Stimulated activated CD4-positive, alpha-beta T cell treated with anti-CD3 and anti-CD28 coated beads, Interleukin-1b, Interleukin-23, amount 100 ng/mL, for 1 hour (primary cell): ENCODE data around the gene CALY.

Experiments used
- DNase-seq, 2 donors: peaks; one replicate each; pipeline ENCODE4 v3.0.0-alpha.2; 2020; ENCODE audit warnings: low read depth in 2 of 2

Gene CALY

DNA sequence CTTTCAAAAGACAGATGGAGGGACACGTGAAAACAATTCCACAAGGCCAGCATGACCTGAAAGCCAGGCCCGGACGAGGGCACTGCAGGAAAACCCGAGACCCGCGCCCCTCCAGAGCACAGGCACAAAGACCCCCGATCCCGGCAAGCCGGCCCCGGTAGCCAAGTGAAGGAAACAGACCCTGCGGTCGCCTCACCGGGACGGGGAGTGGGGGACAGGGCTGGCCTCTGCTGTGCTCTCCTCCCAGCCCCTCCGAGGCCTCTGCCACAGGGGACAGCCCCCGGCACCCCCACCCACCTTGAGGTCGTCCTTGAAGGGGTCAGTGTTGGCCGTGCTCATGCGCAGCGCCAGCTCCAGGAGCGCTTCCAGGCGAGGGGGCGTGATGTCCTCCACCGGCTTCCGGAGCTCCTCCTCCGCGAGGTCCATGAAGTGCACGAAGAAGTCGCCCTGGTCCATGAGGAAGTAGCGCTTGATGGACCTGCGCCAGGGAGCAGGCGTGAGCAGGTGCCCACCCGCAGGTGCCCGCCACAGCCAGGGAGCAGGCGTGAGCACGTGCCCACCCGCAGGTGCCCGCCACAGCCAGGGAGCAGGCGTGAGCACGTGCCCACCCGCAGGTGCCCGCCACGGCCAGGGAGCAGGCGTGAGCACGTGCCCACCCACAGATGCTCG, 48.7 kb downstream of the CALY start:
- DNase-seq = no peak

DNA sequence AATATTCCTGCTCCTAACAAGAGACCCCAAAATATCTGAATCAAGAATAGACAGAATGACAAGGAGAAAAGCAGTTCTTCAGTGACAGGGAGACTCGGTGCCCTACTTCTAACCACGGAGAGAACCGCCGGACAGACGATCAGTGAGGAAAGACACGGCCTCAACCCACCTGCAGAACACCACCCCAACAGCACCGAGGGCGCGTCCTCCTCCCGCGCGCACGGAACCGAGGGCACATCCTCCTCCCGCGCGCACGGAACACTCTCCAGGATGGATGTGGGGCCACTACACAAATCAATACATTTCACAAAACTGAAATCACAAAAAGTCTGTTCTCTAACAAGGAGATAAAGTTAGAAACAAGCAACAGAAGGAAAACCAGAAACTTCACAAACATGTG, 50.3 kb downstream of the CALY start:
- no peak for DNase-seq

DNA sequence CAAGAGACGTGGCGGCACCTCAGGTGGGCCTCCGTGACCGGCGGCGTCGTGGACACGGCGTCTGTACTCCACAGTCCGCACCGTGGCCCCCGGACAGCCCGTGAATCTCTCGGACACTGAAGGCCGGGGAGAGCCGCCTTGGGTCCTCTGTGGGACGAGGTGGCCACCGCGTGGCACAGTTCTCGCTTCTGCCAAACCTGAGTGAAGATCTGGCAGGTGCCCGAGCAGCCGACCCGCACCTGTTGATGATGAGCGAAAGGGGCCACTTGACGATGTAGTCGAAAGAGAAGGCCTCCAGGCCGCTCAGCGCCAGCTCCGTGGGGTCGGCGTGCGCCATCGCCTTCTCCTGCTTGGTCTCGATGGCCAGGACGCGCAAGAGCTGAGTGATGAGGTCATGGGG, 51.5 kb downstream of the CALY start:
- DNase-seq = no peak

DNA sequence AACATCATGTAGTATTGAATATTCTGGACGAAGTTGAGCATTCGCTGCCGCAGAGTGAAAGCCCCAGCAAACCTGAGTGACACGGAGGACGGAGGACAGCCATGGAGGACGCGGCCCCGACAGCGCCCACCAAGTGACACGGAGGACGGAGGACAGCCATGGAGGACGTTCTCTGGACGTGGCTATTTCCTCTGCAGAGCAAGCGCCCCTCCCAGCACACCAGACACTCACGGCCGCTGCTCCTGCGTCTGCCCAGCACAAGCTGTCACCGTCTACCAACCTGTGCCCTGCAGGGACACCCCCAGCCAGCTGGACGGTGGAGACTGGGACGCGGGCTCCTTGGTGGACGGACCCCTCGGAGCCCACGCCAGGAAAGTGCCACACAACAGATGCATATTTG, 52.8 kb downstream of the CALY start:
- no peak for DNase-seq

DNA sequence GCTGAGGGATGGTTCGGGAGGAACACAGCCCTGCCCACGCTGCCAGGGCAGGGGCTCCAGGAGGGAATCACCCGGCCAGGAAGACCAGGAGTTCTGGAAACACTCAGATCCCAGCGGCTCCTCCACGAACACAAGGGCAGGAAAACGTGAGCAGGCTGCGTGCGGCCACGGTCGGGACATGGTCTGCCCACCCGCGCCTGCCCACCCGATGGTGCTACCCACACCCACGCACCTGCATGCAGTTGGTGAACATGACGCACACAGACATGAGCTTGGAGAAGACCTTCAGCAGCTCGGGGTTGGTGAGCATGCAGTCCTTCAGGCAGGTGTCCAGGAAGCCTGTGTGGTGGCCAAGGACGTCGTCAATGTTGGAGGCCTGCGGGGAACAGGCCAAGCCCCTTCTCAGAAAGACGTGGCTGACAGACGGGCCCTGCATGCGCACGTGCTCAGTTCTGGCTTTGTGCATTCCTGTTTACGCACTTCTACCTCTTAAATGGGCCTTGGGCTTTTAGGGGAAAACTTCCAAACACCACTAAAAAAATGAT, 53.8 kb downstream of the CALY start:
- no peak for DNase-seq

DNA sequence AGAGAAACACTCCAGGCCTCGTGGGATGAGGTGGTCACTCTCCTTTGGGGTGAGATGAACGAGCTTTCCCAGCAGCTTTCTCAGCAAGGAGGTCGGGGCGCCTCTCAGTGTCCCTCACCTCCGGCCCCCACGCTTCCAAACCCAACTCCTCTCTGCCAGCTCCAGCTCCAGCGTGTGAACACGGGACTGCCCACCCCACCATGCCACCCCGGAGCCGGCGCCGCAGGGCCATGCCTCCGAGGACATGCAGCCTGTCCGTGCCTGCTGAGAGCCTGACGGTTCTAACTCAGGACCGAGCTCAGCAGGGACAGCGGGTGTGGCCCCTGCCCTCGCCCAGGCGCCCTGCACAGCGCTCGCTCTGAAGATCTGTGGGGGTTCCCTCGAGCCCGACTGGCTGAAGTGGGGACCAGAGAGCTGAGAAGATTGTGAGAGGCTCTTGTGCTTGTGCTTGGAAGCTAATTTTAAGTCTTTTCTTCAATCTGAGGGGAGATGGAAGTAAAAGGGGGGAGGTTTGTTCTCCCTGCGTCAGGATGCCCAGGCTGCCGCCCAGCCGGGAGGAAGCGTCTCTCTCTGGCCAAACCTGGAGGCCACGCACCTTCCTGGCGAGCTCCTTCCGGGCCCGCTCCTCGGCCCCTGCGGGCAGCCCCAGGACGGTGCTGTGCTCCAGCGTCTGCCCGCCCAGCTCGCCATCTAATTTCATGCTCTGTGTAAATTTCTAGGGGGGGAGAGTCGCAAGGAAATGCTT, 54.9 kb downstream of the CALY start:
- no peak for DNase-seq

DNA sequence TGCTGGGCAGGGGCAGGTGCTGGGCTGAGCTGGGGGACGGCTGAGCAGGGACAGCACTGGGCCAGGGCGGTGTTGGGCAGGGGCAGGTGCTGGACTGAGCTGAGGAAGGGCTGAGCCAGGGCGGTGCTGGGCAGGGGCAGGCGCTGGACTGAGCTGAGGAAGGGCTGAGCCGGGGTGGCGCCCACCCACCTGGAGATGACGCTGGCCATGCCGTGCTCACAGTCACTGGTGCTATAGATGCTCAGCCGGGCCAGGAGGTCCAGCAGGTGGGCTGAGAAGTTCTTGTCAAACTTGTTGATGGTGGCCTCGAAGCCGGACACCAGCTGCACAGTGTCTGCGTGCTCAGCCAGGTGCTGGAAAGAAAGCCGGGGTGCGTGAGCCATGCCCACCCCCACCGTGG, 55.6 kb downstream of the CALY start:
- DNase-seq = no peak

DNA sequence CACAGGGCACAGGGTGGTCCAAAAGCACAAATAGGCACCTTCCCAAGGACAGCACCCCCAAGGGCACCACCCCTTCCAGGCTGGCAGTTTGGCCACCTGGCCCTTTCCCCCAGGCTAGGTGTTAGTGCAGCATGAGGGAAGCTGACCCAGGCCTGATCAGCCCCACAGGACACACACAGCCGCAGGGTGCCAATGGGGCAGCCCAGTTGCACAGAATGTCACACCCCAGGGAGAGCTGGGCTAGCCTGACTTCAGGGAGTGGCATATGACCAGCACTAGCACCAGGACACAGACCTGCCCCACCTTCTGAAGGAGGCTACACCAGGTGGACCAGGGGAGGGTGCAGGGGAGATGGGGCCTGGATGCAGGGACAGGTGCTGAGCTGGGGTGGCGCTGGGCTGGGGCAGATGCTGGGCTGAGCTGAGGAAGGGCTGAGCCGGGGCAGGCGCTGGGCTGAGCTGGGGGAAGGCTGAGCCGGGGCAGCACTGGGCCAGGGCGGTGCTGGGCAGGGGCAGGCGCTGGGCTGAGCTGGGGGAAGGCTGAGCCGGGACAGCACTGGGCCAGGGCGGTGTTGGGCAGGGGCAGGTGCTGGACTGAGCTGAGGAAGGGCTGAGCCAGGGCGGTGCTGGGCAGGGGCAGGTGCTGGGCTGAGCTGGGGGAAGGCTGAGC, 56.2 kb downstream of the CALY start:
- DNase-seq = no peak

DNA sequence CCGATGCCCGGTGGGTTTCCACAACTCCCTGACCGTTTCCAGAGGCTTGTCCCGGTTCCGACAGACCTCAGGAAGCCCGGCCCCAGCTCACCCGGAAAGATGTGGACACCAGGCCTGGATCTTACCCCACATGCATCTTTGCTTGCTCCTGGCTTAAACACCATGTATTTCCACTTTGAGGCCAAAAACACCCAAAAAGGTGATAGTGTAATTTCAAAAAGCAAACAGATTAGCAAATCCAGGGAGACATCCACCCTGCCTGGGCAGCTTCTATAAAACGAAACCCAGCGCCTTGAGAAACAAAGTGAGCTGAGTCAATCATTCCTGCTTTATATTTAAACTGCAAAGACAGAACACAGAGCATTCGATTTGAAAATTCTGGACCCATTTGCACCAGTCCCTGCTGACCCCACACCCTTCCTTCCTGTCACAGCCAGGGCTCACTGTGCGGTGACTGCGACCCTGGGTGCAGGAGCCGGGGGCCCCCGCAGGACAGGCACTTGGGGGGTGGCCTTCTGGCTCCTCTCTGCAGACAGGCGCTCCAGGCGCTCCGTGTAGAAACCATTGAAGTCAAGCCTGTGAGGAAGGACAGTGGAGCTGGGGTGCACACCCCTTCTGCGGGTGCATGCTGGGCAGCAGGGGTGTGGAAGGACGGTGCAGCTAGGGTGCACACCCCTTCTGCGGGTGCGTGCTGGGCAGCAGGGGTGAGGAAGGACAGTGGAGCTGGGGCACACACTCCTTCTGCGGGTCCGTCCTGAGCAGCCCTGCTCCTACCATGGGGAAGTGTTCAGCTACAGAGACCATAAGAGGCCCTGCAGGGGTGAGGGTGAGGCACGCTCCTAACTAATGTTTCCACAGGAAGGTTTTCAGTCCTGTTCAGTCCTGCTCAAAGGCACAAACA, 57.1 kb downstream of the CALY start:
- no peak for DNase-seq

DNA sequence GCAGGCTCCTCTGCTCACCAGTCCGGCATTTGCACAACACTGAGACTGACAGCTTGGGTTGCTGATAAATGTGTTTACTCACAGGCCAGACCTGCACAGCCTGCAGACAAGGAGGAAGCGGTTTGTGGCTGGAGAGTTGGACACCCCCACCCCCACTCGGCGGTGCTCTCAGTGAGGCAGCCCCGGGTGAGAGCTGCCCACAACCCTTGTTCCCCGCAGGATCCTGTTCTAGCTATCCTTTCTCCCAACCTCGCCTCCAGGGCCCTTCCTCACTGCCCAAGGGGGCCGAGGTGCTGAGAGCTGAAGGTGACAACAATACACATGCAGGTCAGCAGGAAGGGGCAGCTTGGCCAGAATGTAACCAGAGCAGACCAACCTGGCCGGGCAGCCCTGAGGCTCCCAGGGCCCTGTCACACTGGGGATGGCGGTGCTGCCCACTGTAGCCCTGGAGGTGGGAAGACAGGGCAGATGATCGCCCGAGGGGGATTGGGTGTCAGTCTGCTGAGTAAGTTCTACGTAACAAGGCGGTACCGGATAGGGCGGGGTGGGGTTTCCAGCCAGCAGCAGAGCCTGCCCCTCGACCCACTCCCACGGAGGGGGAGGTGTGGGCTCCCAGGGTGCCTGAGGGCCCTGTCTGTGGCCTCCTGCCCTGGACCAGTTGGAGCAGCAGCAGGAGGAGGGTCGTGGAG, 58.0 kb downstream of the CALY start:
- no peak for DNase-seq

DNA sequence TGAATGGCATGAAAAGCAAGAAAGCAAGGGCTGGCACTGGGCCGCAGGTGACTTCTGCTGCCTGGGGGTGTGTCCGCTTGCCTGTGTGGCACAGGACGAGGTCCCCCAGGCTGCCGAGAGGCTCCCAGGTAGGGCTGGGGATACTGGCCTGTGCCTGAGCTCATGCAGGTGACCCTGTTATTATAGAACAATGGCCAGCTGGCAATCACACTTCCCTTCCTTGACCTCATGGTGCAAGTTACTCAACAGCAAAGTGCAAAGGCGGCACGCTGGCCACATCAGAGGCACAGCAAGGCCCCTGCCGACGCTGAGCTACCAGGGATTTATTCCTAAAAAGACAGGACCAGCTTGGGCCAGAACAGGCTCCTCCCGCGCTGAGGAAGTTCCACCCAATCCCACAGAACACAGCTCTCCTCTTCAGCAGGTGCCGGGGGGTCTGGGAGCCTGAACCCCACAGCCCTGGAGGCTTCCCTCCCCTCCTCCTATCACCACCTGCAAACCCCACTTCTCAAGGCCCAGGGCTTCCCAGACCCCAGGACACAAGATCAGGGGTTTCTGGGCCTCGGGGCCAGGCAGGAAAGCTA, 58.6 kb downstream of the CALY start:
- DNase-seq = no peak

DNA sequence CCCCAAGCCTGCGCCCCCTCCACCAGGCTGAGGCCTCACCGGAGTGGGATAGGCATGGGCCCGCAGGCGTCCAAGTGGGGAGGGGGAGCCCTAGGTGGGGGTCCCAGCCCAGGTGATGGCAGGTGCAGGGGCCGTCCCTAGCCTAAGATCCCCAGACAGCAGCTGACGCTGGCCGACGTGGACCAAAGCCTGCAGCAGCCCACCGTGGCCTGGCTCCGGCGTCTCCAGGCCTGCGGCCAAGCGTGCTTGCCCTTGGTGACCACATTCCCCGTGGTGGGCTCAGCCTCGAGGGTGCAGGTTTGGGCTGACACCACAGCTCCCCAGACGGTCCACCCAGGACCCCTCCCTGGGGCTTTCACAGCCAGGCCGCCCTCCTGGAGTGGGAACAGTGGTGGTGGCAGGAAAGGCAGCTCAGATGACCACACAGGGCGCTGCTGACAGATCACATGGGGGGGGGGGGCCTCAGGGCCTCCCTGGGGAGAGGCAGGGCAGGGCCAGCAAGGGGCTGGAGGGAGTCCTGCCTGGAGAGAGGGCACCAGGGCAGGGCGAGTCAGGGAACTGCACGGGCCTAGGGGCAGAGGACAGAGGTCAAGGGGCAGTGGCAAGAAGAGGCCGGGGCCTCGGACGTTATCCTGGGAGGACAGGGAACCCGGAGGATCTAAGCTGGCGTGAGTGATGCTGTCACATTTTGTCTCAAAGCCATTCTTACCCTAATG, 59.3 kb downstream of the CALY start:
- no peak for DNase-seq

DNA sequence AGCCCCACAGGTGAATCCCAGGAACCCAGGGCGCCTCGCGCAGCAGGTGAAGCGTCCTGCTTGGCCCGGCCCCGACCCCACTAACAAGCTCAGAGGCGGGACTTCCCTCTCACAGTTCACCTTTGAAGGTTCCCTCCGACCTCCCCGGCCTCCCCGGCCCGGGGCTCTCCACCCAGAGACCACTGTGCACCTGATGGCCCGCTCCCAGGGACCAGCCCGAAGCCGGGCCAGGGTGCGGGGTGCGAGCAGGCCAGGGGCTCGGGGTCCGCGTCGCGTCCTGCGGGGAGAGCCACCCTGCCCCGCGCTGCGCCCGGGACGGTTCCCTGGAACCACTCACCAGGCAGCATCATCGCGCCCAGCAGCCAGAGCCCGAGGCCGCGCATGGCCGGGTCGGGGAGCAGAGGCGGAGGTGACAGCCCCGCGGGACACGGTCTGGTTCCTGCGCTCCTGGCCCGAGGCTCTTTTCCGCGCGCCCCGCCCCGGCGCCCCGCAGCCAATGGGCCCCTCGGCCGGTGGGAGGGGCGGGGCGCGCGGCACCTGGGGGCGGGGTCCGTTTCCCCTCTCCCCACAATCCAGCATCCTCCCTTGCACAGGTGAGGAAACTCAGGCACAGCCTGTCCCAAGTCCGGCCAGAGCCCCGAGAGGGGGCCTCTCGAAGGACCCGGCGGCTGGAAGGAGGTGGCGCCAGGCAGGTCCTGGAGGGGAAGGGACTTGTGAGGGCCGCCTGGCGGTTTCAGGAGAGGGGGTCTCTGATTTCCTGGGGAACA, 60.1 kb downstream of the CALY start, which contains the start of gene ADAM8:
TSS of gene ADAM8 (minus strand) at position 434 of the 767 bp plus-strand sequence. CDS start at position 383, 51 bp downstream.
- peak in 1 of 2 donors; percentile 49 for DNase-seq

DNA sequence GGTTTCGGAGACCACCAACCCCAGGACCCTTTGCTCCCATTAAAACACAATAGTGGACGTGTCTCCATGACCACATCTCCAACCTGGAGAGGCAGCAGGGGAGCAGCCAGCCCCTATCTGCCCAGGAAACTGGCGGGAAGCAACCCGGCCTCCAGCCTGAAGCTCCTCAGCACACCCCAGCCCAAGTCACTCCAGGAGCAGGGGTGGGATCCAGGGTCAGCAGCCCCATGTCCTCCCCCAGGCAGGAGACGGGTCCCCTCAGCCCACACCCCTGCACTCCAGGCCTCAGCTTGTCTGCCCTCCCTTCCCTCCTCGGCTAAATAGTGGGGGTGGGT, 60.6 kb downstream of the CALY start:
- no peak for DNase-seq

DNA sequence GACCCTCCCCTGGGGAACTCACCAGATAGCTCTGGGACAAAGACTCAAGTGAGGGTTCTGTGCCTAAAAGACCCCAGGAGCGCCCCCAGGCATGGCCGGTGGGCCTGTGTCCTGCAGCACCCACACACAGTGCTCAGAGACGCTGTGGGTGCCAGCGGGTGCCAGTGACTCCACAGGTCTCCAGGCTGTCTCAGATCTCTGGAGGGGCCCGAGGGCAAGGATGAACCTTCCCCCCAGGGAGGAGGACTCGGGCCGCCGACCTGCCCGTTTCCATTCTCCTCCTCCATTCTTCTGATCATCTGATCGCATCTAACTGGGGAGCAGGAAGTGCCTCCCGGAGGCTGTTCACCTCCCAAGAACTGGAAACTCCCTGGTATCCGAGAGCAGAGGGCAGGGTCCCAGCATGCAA, 61.0 kb downstream of the CALY start:
- no peak for DNase-seq

DNA sequence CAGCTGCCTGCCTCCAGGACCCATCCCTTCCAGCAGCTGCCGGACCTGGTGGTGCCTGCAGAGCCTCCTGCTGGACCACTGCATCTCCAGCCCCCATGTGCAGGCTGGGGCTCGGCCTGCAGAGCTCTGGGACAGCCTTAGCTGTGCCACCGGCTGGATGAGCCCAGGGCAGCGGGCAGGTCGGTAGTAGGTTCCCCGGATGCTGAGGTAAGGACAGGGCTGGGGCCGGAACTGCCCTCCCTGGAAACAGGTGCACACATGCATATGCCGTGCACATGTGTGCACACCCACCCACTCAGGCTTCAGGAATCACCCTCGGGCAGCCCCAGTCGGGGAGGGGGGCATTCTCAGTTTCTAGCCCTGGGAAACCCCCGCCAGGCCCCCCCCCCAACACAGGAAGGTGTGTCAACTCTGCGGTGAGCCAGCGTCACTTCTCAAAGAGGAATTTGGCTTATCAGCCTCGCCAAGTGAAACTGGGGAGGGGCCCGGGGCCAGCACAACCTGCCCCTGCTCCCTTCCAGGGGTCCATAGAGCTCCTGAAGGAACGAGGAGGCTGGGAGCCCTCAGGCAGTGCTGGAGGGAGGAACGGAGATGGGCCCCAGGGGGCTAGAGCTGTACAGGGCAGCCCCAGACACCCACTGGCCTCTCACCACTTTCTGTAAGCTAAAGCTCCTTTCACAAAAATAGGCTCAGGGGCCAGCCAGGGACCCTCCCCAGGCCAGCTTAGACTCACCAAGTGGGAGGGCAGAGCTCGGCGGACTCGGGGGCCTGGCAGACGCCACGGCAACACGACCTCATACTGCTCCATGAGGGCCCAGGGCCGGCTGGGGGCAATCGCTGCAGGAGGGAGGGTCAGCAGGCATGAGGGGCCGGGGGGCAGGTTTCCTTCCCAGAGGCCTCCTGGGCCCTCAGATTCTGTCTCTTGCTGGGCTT, 61.7 kb downstream of the CALY start:
- DNase-seq = peak; percentile 57 to 72
